Esophagus squamous epithelium (tissue), 4 donors: ENCODE results near the gene DNAJC7.

Experiments
- POLR2A ChIP-seq, 4 donors: fragments of 450-650 bp; IDR thresholded peaks; one replicate each; pipeline ENCODE4 v1.6.1; 2017; ENCODE audit warnings: antibody characterized with exemption in 4 of 4, mild to moderate bottlenecking in 4 of 4, moderate library complexity in 3 of 4
- TF ChIP-seq, protein P1 (sequence below), 6 experiments: fragments of 450-650 bp in 4 of 6; fragments of 200-600 bp in 2 of 6; sonication (generic) in 2 of 6; IDR thresholded peaks; one replicate each; pipeline ENCODE4 v1.5.1; 2016 to 2019; ENCODE audit warnings: antibody characterized with exemption in 6 of 6, mild to moderate bottlenecking in 4 of 6, moderate library complexity in 4 of 6

DNA sequence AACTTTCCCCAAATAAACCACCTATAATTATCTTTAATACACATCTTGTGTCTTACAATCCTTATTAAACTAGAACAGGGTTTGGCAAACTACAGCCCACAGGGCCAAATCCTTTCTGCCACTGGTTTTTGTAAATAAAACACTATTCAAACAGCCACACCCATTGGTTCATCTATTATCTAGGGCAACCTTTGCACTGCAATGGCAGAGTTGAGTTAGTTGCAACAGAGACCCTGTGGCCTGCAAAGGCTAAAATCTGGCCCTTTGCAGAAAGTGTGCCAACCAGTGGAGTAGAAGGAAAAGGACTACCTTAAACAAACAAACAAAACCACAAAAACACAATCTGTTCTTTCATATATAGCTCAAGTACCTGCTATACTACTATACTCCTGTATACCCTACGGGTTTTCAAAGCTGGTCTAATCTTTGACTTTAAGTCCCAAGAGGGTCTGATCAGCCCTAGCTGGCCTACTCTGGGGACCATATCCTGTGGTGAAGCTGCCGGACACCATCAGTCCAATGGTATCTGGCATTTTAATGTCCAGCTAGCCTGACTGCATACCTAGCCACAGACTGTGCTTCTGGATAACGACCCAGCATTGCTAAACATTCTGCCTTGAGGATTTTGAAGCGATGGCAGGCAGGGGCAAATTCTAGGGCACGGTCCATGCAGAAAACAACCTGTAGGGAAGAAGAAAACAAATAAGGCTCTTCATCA is 27.4 kb downstream of the DNAJC7 start:
- TF ChIP-seq, protein P1, sequence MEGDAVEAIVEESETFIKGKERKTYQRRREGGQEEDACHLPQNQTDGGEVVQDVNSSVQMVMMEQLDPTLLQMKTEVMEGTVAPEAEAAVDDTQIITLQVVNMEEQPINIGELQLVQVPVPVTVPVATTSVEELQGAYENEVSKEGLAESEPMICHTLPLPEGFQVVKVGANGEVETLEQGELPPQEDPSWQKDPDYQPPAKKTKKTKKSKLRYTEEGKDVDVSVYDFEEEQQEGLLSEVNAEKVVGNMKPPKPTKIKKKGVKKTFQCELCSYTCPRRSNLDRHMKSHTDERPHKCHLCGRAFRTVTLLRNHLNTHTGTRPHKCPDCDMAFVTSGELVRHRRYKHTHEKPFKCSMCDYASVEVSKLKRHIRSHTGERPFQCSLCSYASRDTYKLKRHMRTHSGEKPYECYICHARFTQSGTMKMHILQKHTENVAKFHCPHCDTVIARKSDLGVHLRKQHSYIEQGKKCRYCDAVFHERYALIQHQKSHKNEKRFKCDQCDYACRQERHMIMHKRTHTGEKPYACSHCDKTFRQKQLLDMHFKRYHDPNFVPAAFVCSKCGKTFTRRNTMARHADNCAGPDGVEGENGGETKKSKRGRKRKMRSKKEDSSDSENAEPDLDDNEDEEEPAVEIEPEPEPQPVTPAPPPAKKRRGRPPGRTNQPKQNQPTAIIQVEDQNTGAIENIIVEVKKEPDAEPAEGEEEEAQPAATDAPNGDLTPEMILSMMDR (IDR thresholded peaks at IDR 0.05) = no peak
- TF ChIP-seq POLR2A (IDR thresholded peaks at IDR 0.05) = no peak
